Prostate gland (tissue), 2 donors: ENCODE measurements around the gene RASAL2.

ENCODE experiments used
- POLR2A ChIP-seq: fragments of 450-650 bp; IDR thresholded peaks from one replicate; pipeline ENCODE4 v1.6.1; 2016; ENCODE audit warnings: antibody characterized with exemption, mild to moderate bottlenecking
- TF ChIP-seq, protein P1 (sequence below), 4 experiments: fragments of 200-600 bp in 2 of 4; fragments of 450-650 bp in 2 of 4; sonication (generic) in 2 of 4; IDR thresholded peaks; 1 replicate in 3 of 4; 2 replicates in 1 of 4; pipeline ENCODE4 v1.5.1; 2016 to 2019; ENCODE audit warnings: antibody characterized with exemption in 4 of 4, mild to moderate bottlenecking in 2 of 4, moderate library complexity in 2 of 4

- TF ChIP-seq, protein P1, sequence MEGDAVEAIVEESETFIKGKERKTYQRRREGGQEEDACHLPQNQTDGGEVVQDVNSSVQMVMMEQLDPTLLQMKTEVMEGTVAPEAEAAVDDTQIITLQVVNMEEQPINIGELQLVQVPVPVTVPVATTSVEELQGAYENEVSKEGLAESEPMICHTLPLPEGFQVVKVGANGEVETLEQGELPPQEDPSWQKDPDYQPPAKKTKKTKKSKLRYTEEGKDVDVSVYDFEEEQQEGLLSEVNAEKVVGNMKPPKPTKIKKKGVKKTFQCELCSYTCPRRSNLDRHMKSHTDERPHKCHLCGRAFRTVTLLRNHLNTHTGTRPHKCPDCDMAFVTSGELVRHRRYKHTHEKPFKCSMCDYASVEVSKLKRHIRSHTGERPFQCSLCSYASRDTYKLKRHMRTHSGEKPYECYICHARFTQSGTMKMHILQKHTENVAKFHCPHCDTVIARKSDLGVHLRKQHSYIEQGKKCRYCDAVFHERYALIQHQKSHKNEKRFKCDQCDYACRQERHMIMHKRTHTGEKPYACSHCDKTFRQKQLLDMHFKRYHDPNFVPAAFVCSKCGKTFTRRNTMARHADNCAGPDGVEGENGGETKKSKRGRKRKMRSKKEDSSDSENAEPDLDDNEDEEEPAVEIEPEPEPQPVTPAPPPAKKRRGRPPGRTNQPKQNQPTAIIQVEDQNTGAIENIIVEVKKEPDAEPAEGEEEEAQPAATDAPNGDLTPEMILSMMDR (IDR thresholded peaks at IDR 0.05): no peak
- TF ChIP-seq POLR2A: no peak
Observed at GRCh38 chr1:178529364-178530036, 435.6 kb downstream of the RASAL2 start.
